22Rv1 (cell line): ENCODE measurements around the gene APIP.

ENCODE experiments used
- H3K27ac ChIP-seq: fragments of 450-650 bp; 2 replicates; pipeline ENCODE4 v1.5.1; 2017
- CTCF ChIP-seq: fragments of 450-650 bp; IDR thresholded peaks from 2 replicates; pipeline ENCODE4 v1.5.1; 2017; ENCODE audit warnings: mild to moderate bottlenecking
- ZFX ChIP-seq: fragments of 450-650 bp; IDR thresholded peaks from 2 replicates; pipeline ENCODE4 v1.6.1; 2017; ENCODE audit warnings: antibody characterized with exemption, borderline replicate concordance

The APIP gene

GRCh38 chr11:34881900-34882299, 34.3 kb downstream of the APIP start:
- TF ChIP-seq CTCF: no peak
- no peak for TF ChIP-seq ZFX
- H3K27ac ChIP-seq: no peak overlapping the region

GRCh38 chr11:34877375-34877975, 38.7 kb downstream of the APIP start:
- TF ChIP-seq ZFX: no peak
- TF ChIP-seq CTCF: no peak
- no peak overlapping the region for H3K27ac ChIP-seq

- TF ChIP-seq CTCF (no peak), ZFX (no peak)
Observed at GRCh38 chr11:34874202-34874601, 42.0 kb downstream of the APIP start.

GRCh38 chr11:34870548-34871196, 45.5 kb downstream of the APIP start:
- no peak overlapping the region for H3K27ac ChIP-seq
- TF ChIP-seq ZFX (no peak), CTCF (no peak)

More at GRCh38 chr11:34874202-34874601, 42.0 kb downstream of the APIP start:
- H3K27ac ChIP-seq: no peak overlapping the region

GRCh38 chr11:34869425-34869824, 46.8 kb downstream of the APIP start:
- no peak overlapping the region for H3K27ac ChIP-seq
- no peak for TF ChIP-seq ZFX
- peak; percentile 14; the same call in 1 of the 2 replicates for TF ChIP-seq CTCF

- no peak overlapping the region for H3K27ac ChIP-seq
- TF ChIP-seq CTCF (no peak), ZFX (no peak)
Observed at GRCh38 chr11:34866375-34866774, 49.8 kb downstream of the APIP start.

GRCh38 chr11:34865261-34865660, 50.9 kb downstream of the APIP start:
- H3K27ac ChIP-seq: no peak overlapping the region
- no peak for TF ChIP-seq ZFX
- TF ChIP-seq CTCF: no peak
